ENCODE data around the gene TNFRSF9.

- TF ChIP-seq POLR2A (IDR thresholded peaks at IDR 0.05; ENCODE audit: low read depth, low read length) (no peak), POU2F2 (IDR thresholded peaks at IDR 0.05; ENCODE audit: low read depth, low read length) (no peak), POLR2AphosphoS5 (IDR thresholded peaks at IDR 0.05; ENCODE audit: low read depth, low read length) (no peak), TAF1 (IDR thresholded peaks at IDR 0.05; ENCODE audit: low read depth, low read length) (no peak), PAX5 (IDR thresholded peaks at IDR 0.05; ENCODE audit: insufficient read depth, low read length, severe bottlenecking) (no peak)
These were observed 8.3 kb upstream of the TNFRSF9 start for GRCh38 chr1:7948960-7949359.
